OCI-M1 (cell line): Measurements from ENCODE around the gene KRTAP5-10.
"Not testable (repeated sequence)": the region's sequence is repeated elsewhere in the genome, so short reads cannot be mapped to it uniquely, and the experiment has no call there.

Experiments
- DNase-seq: peaks from one replicate; lab custom pipeline; 2025; lab: John Stamatoyannopoulos, UW

KRTAP5-10 gene

DNA sequence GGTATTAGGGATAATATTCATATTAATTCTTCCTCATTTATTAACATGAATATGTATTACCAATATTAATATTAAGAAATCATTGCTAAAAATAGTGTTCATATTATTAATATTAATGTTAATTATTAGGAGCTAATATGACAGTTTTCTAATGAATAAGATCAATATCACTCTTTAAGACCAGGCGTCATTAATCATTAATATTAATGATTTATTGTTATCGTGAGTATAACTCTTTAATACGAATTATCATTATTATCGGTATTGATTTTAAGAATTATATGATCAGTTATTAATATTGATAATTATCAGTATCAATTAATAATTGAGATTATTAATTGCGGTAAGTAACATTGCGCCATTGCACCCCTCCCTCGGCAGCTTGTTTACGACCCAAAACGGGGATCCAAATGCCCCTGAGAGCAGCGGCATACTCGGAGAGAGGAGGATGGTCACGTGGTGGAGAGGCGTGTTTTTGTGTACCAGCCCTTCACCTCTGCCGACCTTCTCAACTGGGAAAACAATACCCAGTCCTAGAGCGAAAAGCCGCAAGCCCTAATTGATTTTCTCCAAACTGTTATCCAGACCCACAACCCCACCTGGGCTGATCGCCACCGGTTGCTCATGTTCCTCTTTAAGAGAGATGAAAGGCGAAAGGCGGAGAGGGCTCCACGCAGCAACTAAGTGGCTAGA lies 46.0 kb downstream of the KRTAP5-10 start:
- DNase-seq = not testable (repeated sequence)

- not testable (repeated sequence) for DNase-seq
These were observed 48.6 kb downstream of the KRTAP5-10 start for GRCh38 chr11:71613931-71614330.

DNA sequence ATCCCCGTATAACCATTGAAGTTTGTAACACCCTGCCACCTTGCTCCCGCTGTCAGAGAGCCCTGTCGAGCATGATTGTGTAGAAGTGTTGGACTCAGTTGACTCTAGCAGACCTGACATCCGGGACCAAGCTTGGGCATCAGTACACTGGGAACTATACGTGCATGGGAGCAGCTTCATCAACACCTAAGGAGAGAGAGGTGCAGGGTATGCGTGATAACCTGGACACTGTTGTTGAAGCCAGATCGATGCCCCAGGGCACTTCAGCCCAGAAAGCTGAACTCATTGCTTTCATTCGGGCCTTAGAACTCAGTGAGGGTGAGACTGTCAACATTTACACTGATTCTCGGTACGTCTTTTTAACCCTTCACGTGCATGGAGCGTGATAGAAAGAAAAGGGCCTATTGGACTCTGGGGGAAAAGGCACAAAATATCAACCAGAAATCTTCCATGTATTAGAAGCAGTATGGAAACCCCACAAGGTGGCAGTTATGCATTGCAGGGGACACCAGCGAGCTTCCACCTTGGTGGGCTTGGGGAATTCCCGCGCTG lies 49.1 kb downstream of the KRTAP5-10 start:
- DNase-seq = not testable (repeated sequence)

- not testable (repeated sequence) for DNase-seq
These were observed 49.6 kb downstream of the KRTAP5-10 start for GRCh38 chr11:71615003-71615402.
